ENCODE data around the gene DYNLT5.

DYNLT5 gene

GRCh38 chr1:66761221-66761620, 9.0 kb downstream of the DYNLT5 start:
- H3K27me3 Mint-ChIP-seq (ENCODE audit: low read depth), result peaks cover 10% of the 10 kb centered on the region
- no peak overlapping the region for H3K27ac Mint-ChIP-seq
- H3K9me3 Mint-ChIP-seq, result no peaks in the 10 kb centered on the region
- H3K4me1 Mint-ChIP-seq (ENCODE audit: low read depth), result peaks cover 2% of the 10 kb centered on the region
- H3K4me3 Mint-ChIP-seq, result no peak overlapping the region
- H3K36me3 Mint-ChIP-seq (ENCODE audit: low read depth), result no peaks in the 10 kb centered on the region
- no peak for DNase-seq (ENCODE audit: low spot score)

- H3K27me3 Mint-ChIP-seq (ENCODE audit: low read depth), result peaks cover under 1% of the 10 kb centered on the region
- H3K36me3 Mint-ChIP-seq (ENCODE audit: low read depth), result no peaks in the 10 kb centered on the region
- no peak overlapping the region for H3K27ac Mint-ChIP-seq
- DNase-seq (ENCODE audit: low spot score), result no peak
- peaks cover 15% of the 10 kb centered on the region for H3K4me1 Mint-ChIP-seq (ENCODE audit: low read depth)
- no peak overlapping the region for H3K4me3 Mint-ChIP-seq
- no peaks in the 10 kb centered on the region for H3K9me3 Mint-ChIP-seq
Observed at GRCh38 chr1:66764994-66765578, 12.8 kb downstream of the DYNLT5 start.

- Mint-ChIP-seq H3K4me3 (no peak overlapping the region), H3K27me3 (ENCODE audit: low read depth) (no peaks in the 10 kb centered on the region), H3K9me3 (no peaks in the 10 kb centered on the region), H3K4me1 (ENCODE audit: low read depth) (peaks cover 23% of the 10 kb centered on the region), H3K36me3 (ENCODE audit: low read depth) (no peaks in the 10 kb centered on the region), H3K27ac (no peak overlapping the region)
- DNase-seq (ENCODE audit: low spot score), result no peak
Observed at GRCh38 chr1:66767626-66768025, 15.4 kb downstream of the DYNLT5 start.

GRCh38 chr1:66768965-66769364, 16.7 kb downstream of the DYNLT5 start:
- DNase-seq (ENCODE audit: low spot score), result no peak
- Mint-ChIP-seq H3K36me3 (ENCODE audit: low read depth) (no peaks in the 10 kb centered on the region), H3K27me3 (ENCODE audit: low read depth) (no peaks in the 10 kb centered on the region), H3K4me1 (ENCODE audit: low read depth) (peaks cover 23% of the 10 kb centered on the region), H3K9me3 (no peaks in the 10 kb centered on the region), H3K27ac (peak overlapping the region; percentile 12), H3K4me3 (peak overlapping the region; percentile 64)

GRCh38 chr1:66769512-66770229, 17.4 kb downstream of the DYNLT5 start:
- no peak for DNase-seq (ENCODE audit: low spot score)
- peak overlapping the region; percentile 48 for H3K27ac Mint-ChIP-seq
- no peaks in the 10 kb centered on the region for H3K36me3 Mint-ChIP-seq (ENCODE audit: low read depth)

GRCh38 chr1:66770240-66770639, 18.0 kb downstream of the DYNLT5 start:
- Mint-ChIP-seq H3K4me1 (ENCODE audit: low read depth) (peaks cover 23% of the 10 kb centered on the region), H3K36me3 (ENCODE audit: low read depth) (no peaks in the 10 kb centered on the region), H3K4me3 (peak overlapping the region; percentile 64), H3K27ac (peak overlapping the region; percentile 23), H3K27me3 (ENCODE audit: low read depth) (no peaks in the 10 kb centered on the region), H3K9me3 (no peaks in the 10 kb centered on the region)
- no peak for DNase-seq (ENCODE audit: low spot score)

More at GRCh38 chr1:66769512-66770229, 17.4 kb downstream of the DYNLT5 start:
- Mint-ChIP-seq H3K4me1 (ENCODE audit: low read depth) (peaks cover 23% of the 10 kb centered on the region), H3K9me3 (no peaks in the 10 kb centered on the region), H3K27me3 (ENCODE audit: low read depth) (no peaks in the 10 kb centered on the region), H3K4me3 (peak overlapping the region; percentile 64)

- DNase-seq (ENCODE audit: low spot score), result no peak
Observed at GRCh38 chr1:66770694-66771093, 18.4 kb downstream of the DYNLT5 start.

GRCh38 chr1:66773227-66773626, 21.0 kb downstream of the DYNLT5 start:
- DNase-seq (ENCODE audit: low spot score), result no peak
- H3K9me3 Mint-ChIP-seq, result no peaks in the 10 kb centered on the region
- H3K27ac Mint-ChIP-seq, result no peak overlapping the region
- H3K36me3 Mint-ChIP-seq (ENCODE audit: low read depth), result no peaks in the 10 kb centered on the region
- no peak overlapping the region for H3K4me3 Mint-ChIP-seq
- H3K27me3 Mint-ChIP-seq (ENCODE audit: low read depth), result no peaks in the 10 kb centered on the region
- H3K4me1 Mint-ChIP-seq (ENCODE audit: low read depth), result peaks cover 22% of the 10 kb centered on the region

More at GRCh38 chr1:66770694-66771093, 18.4 kb downstream of the DYNLT5 start:
- no peaks in the 10 kb centered on the region for H3K9me3 Mint-ChIP-seq
- no peaks in the 10 kb centered on the region for H3K27me3 Mint-ChIP-seq (ENCODE audit: low read depth)
- peak overlapping the region; percentile 28 for H3K4me3 Mint-ChIP-seq
- peaks cover 23% of the 10 kb centered on the region for H3K4me1 Mint-ChIP-seq (ENCODE audit: low read depth)
- H3K27ac Mint-ChIP-seq, result no peak overlapping the region
- no peaks in the 10 kb centered on the region for H3K36me3 Mint-ChIP-seq (ENCODE audit: low read depth)

- Mint-ChIP-seq H3K27me3 (ENCODE audit: low read depth) (peaks cover 5% of the 10 kb centered on the region), H3K4me1 (ENCODE audit: low read depth) (peaks cover 14% of the 10 kb centered on the region), H3K36me3 (ENCODE audit: low read depth) (no peaks in the 10 kb centered on the region), H3K4me3 (no peak overlapping the region), H3K9me3 (no peaks in the 10 kb centered on the region), H3K27ac (no peak overlapping the region)
- no peak for DNase-seq (ENCODE audit: low spot score)
Observed at GRCh38 chr1:66774438-66774837, 22.2 kb downstream of the DYNLT5 start.

GRCh38 chr1:66775646-66776045, 23.4 kb downstream of the DYNLT5 start:
- Mint-ChIP-seq H3K4me3 (no peak overlapping the region), H3K4me1 (ENCODE audit: low read depth) (peaks cover 6% of the 10 kb centered on the region), H3K36me3 (ENCODE audit: low read depth) (no peaks in the 10 kb centered on the region), H3K27me3 (ENCODE audit: low read depth) (peaks cover 6% of the 10 kb centered on the region), H3K27ac (no peak overlapping the region), H3K9me3 (no peaks in the 10 kb centered on the region)
- DNase-seq (ENCODE audit: low spot score), result no peak

- H3K4me1 Mint-ChIP-seq (ENCODE audit: low read depth), result peaks cover 2% of the 10 kb centered on the region
- H3K27me3 Mint-ChIP-seq (ENCODE audit: low read depth), result peaks cover 6% of the 10 kb centered on the region
- no peak overlapping the region for H3K27ac Mint-ChIP-seq
- no peak overlapping the region for H3K4me3 Mint-ChIP-seq
- no peak for DNase-seq (ENCODE audit: low spot score)
- no peaks in the 10 kb centered on the region for H3K9me3 Mint-ChIP-seq
- no peaks in the 10 kb centered on the region for H3K36me3 Mint-ChIP-seq (ENCODE audit: low read depth)
Observed at GRCh38 chr1:66777831-66778230, 25.6 kb downstream of the DYNLT5 start.

- H3K27ac Mint-ChIP-seq, result no peak overlapping the region
- H3K4me1 Mint-ChIP-seq (ENCODE audit: low read depth), result peaks cover 2% of the 10 kb centered on the region
- H3K27me3 Mint-ChIP-seq (ENCODE audit: low read depth), result peaks cover 6% of the 10 kb centered on the region
- no peaks in the 10 kb centered on the region for H3K9me3 Mint-ChIP-seq
- no peaks in the 10 kb centered on the region for H3K36me3 Mint-ChIP-seq (ENCODE audit: low read depth)
- no peak for DNase-seq (ENCODE audit: low spot score)
- H3K4me3 Mint-ChIP-seq, result no peak overlapping the region
Observed at GRCh38 chr1:66778266-66778665, 26.0 kb downstream of the DYNLT5 start.

GRCh38 chr1:66778969-66779368, 26.7 kb downstream of the DYNLT5 start:
- Mint-ChIP-seq H3K4me3 (no peak overlapping the region), H3K36me3 (ENCODE audit: low read depth) (no peaks in the 10 kb centered on the region), H3K4me1 (ENCODE audit: low read depth) (peaks cover 2% of the 10 kb centered on the region), H3K9me3 (no peaks in the 10 kb centered on the region), H3K27me3 (ENCODE audit: low read depth) (peaks cover 6% of the 10 kb centered on the region), H3K27ac (no peak overlapping the region)
- no peak for DNase-seq (ENCODE audit: low spot score)

GRCh38 chr1:66779475-66780078, 27.3 kb downstream of the DYNLT5 start:
- Mint-ChIP-seq H3K4me3 (no peak overlapping the region), H3K36me3 (ENCODE audit: low read depth) (no peaks in the 10 kb centered on the region), H3K4me1 (ENCODE audit: low read depth) (peaks cover 2% of the 10 kb centered on the region), H3K27ac (peak overlapping the region; percentile 3), H3K27me3 (ENCODE audit: low read depth) (peaks cover 6% of the 10 kb centered on the region), H3K9me3 (no peaks in the 10 kb centered on the region)
- no peak for DNase-seq (ENCODE audit: low spot score)

Data from T-helper 2 cell treated with Interferon-gamma antibody and Interleukin-4, amounts not matched to agents 5 μg/mL and 100 μg/mL, for 36 hours (primary cell).